ENCODE data around the gene VILL.

GRCh38 chr3:38030126-38031021, 39.8 kb downstream of the VILL start:
- TF ChIP-seq CTCF (IDR thresholded peaks at IDR 0.05; ENCODE audit: borderline replicate concordance, extremely low read depth, low read length, poor library complexity, severe bottlenecking) (no peak), EZH2 (IDR thresholded peaks at IDR 0.05; ENCODE audit: borderline replicate concordance, low read depth, low read length, severe bottlenecking) (no peak)
